RWPE2 (cell line): ENCODE measurements around the gene COPS3.
A peak's percentile ranks its signal among the peaks of the same experiment; 100 is the strongest.

Source experiments
- ATAC-seq: fragments of 200-7000 bp; cut with Tn5 transposase; 3 replicates; pipeline ENCODE4 v1.9.1; 2021; ENCODE audit warnings: low read depth
- DNase-seq: peaks from one replicate; pipeline ENCODE4 v3.0.0-alpha.2; 2020; ENCODE audit warnings: low spot score
- H3K27ac ChIP-seq: fragments of 450-650 bp; 2 replicates; pipeline ENCODE4 v1.5.1; 2017; ENCODE audit warnings: mild to moderate bottlenecking; ENCODE audit not compliant: poor library complexity, severe bottlenecking
- H3K27me3 ChIP-seq: fragments of 250-450 bp; sonication (Bioruptor Pico); 2 replicates; pipeline ENCODE4 v1.5.1; 2021; ENCODE audit warnings: mild to moderate bottlenecking, moderate library complexity; ENCODE audit not compliant: insufficient read depth, poor library complexity, severe bottlenecking
- H3K36me3 ChIP-seq: fragments of 250-450 bp; sonication (Bioruptor Pico); 2 replicates; pipeline ENCODE4 v1.5.1; 2020; ENCODE audit warnings: low read depth, mild to moderate bottlenecking, moderate library complexity
- H3K4me1 ChIP-seq: fragments of 250-450 bp; sonication (Bioruptor Pico); 2 replicates; pipeline ENCODE4 v1.5.1; 2021; ENCODE audit warnings: mild to moderate bottlenecking, moderate library complexity; ENCODE audit not compliant: insufficient read depth, poor library complexity, severe bottlenecking
- H3K4me3 ChIP-seq: fragments of 250-450 bp; sonication (Bioruptor Pico); 2 replicates; pipeline ENCODE4 v1.5.1; 2021; ENCODE audit warnings: mild to moderate bottlenecking, moderate library complexity; ENCODE audit not compliant: severe bottlenecking
- H3K9me3 ChIP-seq: fragments of 250-450 bp; sonication (Bioruptor Pico); 2 replicates; pipeline ENCODE4 v1.5.1; 2021; ENCODE audit warnings: mild to moderate bottlenecking, moderate library complexity; ENCODE audit not compliant: severe bottlenecking
- CTCF ChIP-seq: fragments of 450-650 bp; IDR thresholded peaks from one replicate; pipeline ENCODE4 v1.5.1; 2017; ENCODE audit warnings: mild to moderate bottlenecking, moderate library complexity; ENCODE audit not compliant: poor library complexity, severe bottlenecking

The COPS3 gene

GRCh38 chr17:17198281-17198680 is 82.8 kb downstream of the COPS3 start:
- H3K36me3 ChIP-seq = no peaks in the 10 kb centered on the region; the same call in 1 of the 2 replicates
- no peaks in the 10 kb centered on the region for H3K4me1 ChIP-seq
- no peaks in the 10 kb centered on the region for H3K27me3 ChIP-seq
- no peaks in the 10 kb centered on the region for H3K9me3 ChIP-seq
- no peak overlapping the region for H3K4me3 ChIP-seq
- TF ChIP-seq CTCF = no peak
- H3K27ac ChIP-seq = no peak overlapping the region
- no peak for ATAC-seq
- DNase-seq = no peak

GRCh38 chr17:17196776-17197175 is 84.3 kb downstream of the COPS3 start:
- Histone ChIP-seq H3K9me3 (no peaks in the 10 kb centered on the region), H3K4me3 (no peak overlapping the region), H3K4me1 (no peaks in the 10 kb centered on the region), H3K27me3 (no peaks in the 10 kb centered on the region), H3K27ac (no peak overlapping the region), H3K36me3 (no peaks in the 10 kb centered on the region; the same call in 1 of the 2 replicates)
- no peak for TF ChIP-seq CTCF
- ATAC-seq (peak; percentile 5; the same call in 1 of the 3 replicates), DNase-seq (no peak)
